ENCODE results near the gene TFR2.

DNA sequence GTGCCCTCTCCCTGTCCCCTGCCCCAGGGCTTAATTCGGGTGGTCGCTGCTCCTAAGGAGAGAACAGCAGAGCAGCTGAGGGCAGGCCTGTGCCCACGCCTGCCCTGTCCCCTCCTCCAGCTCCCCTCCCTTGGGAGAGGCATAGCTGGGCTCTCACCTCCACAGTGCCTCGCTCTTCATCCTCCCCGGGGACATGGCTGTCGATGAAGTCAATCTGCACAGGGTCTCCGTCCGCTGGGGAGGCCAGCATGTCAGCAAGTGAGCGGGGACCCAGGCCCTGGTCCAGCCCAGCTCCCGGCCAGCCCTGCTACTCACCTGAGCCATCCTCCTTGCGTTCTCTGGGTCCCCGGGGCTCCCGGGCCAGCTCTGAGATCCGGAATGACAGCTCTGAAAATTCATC lies 63.8 kb downstream of the TFR2 start:
- TF ChIP-seq NBN (IDR thresholded peaks at IDR 0.05; ENCODE audit: low read depth) (no peak), ZNF695 (CRISPR knock-in tag; IDR thresholded peaks at IDR 0.05) (no peak), SMC3 (conservative IDR thresholded peaks at IDR 0.05; ENCODE audit: insufficient read depth, low read depth, low read length) (no peak), BRD4 (IDR thresholded peaks at IDR 0.05) (no peak), KLF6 (CRISPR knock-in tag; IDR thresholded peaks at IDR 0.05; ENCODE audit: borderline replicate concordance) (no peak), ZNF174 (CRISPR knock-in tag; IDR thresholded peaks at IDR 0.05) (no peak), EGR1 (conservative IDR thresholded peaks at IDR 0.05) (no peak), MTA3 (IDR thresholded peaks at IDR 0.05; ENCODE audit: borderline replicate concordance) (no peak)

Measured in K562 (cell line).